GM19468 (cell line): ENCODE results near the gene HEATR5A.
"Not testable (repeated sequence)": the region's sequence is repeated elsewhere in the genome, so short reads cannot be mapped to it uniquely, and the experiment has no call there.

Experiments
- ATAC-seq: cut with Tn5 transposase; IDR thresholded peaks from one replicate; pipeline ENCODE4 v1.9.1; 2021; ENCODE audit warnings: mild to moderate bottlenecking, moderate library complexity, moderate number of reproducible peaks; ENCODE audit not compliant: unreplicated experiment; ENCODE audit errors: extremely low read depth

Gene HEATR5A

GRCh38 chr14:31292937-31293616, 127.3 kb downstream of the HEATR5A start:
- no peak for ATAC-seq

GRCh38 chr14:31291210-31291609, 129.1 kb downstream of the HEATR5A start:
- no peak for ATAC-seq

GRCh38 chr14:31287294-31287972, 132.9 kb downstream of the HEATR5A start:
- ATAC-seq: no peak

DNA sequence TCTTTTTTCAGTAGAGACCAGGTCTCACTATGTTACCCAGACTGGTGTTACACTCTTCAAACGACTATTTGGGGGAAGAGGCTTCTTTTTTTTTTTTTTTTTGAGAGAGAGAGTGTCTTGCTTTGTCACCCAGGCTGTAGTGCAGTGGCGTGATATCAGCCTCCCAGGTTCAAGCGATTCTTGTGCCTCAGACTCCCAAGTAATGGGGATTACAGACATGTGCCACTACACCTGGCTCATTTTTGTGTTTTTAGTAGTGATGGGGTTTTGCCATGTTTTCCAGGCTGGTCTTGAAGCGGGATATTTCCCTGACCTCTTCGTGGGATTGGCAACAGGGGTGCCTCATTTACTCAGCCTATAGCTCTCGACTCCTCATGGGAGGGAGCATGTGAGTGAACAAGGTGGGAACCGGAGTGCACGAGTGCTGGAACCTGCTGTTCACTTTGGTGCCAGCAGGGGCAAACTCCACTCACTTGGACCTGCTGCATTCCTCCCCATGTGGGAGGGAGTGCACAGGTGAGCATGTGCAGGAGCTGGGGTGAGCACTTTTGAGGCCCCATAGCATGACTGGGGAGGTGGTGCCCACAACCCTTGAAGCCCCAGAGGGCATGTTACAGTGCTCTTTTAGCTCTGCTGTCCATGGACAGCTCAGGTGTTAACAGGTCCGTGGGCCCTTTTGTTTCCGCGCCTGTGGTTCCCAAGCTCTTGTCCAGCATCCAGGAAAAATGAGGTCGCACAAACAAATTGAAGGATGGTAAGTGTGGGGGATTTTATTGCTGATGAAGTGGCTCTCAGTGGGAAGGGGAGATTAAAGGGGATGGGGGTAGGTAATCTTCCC, 133.7 kb downstream of the HEATR5A start:
- no peak for ATAC-seq

- no peak for ATAC-seq
Measured at GRCh38 chr14:31283578-31284252, 136.6 kb downstream of the HEATR5A start.

GRCh38 chr14:31283153-31283552, 137.2 kb downstream of the HEATR5A start:
- no peak for ATAC-seq

DNA sequence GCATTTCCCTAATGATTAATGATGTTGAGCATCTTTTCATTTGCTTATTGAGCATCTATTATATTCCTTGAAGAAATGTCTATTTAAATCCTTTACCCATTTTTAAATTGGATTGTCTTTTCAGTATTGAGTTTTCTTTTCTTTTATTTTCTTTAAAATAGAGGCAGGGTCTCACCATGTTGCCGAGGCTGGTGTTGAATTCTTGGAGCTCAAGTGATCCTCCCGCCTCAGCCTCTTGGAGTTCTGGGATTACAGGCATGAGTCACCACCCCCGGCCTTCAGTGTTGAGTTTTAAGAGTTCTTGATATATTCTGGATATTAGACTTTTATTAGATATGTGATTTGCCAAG, 139.5 kb downstream of the HEATR5A start:
- ATAC-seq: no peak

DNA sequence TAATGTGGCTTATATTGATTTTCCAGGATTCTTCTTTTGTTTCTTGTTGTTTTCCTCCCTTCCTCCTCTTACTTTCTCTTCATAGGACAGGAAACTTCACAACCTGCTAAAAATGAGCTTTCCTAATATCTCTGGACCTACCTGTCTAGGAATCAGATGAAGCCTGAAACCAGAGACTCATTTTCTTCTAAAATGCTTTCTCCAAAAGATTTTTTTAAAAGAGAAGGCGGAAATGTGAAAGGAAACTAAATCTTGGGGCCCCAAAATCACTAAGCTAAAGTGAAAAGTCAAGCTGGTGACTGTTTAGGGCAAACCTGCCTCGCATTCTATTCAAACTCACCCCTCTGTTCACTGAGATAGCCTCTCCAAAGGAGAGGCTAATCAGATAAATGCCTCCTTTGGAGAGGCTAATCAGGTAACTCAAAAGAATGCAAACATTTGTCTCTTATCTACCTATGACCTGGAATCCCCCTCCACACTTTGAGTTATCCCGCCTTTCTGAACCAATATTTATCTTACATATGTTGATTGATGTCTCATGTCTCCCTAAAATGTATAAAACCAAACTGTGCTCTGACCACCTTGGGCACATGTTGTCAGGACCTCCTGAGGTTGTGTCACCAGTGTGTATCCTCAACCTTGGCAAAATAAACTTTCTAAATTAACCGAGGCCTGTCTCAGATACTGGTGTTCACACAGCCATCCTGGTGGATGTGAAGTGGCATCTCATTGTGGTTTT, 140.0 kb downstream of the HEATR5A start:
- ATAC-seq: no peak

GRCh38 chr14:31278883-31279282, 141.5 kb downstream of the HEATR5A start:
- ATAC-seq: no peak

GRCh38 chr14:31277085-31277484, 143.3 kb downstream of the HEATR5A start:
- ATAC-seq: no peak

GRCh38 chr14:31276417-31276816, 143.9 kb downstream of the HEATR5A start:
- not testable (repeated sequence) for ATAC-seq

DNA sequence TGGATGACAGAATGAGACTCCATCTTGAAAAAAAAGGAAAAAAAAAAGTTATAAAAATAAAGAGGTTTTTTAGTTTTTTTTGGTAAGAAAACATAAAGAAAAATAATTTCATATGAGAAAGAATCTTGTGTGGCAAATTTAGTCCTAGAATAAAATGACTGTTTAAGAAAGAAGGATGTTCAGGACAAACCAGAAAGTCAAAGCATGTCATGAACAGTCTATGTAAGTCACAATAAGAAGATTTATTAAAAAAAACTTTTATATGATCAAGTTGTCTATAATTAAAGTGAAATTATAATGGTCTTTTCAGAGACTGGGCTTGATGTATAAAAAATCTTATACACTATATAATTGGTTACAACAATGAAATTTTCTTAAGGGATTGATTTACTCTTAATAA, 144.6 kb downstream of the HEATR5A start:
- ATAC-seq: no peak

GRCh38 chr14:31271648-31272047, 148.7 kb downstream of the HEATR5A start:
- ATAC-seq: no peak

DNA sequence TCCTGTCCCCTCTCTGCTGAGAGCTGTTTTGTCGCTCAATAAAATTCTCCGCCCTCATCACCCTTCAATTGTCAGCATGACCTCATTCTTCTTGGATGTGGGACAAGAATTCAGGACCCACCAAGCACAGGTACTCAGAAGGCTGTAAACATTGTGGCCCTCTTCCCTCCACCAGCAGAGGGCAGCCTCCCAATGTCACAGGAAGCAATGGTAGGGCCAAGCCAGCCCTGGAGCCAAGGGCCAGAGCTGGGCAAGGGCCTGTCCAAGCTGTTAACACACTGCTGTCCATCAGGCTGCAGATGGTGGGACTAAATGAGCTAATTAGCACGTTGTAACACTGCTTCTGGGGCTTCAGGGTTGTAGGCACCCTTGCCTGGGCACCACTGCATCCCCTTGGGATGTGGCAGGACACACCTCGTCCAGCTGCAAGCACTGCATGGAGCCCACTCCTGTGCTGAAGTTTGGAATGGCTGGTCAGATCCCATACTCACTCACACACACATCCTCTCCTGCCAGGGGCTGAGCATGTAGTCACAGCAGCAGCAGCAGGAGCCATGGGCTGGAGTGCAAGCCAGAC, 150.1 kb downstream of the HEATR5A start:
- no peak for ATAC-seq

DNA sequence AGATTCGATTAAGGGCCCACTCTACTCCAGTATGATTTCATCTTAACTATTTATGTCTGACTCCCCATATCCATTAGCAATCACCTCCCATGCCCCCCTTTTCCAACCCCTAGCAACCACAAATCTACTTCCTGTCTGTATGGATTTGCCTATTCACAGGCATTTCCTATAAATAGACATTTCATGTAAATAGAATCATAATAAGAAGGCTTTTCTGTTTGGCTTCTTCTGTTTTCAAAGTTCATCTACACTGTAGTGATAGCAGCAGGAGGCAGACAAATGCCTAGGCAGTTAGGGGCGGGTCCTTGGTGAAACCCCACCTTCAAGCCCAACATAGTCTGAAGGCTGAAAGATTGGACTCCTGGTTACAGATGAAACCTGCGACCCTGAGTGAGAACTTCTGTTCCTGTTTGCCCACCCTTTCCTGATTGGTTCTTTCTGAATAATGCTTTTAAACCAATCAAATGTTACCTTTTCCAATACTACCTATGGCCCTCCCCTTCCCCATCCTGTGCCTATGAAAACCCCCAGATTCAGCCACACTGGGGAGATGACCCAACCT, 150.6 kb downstream of the HEATR5A start:
- ATAC-seq: no peak

DNA sequence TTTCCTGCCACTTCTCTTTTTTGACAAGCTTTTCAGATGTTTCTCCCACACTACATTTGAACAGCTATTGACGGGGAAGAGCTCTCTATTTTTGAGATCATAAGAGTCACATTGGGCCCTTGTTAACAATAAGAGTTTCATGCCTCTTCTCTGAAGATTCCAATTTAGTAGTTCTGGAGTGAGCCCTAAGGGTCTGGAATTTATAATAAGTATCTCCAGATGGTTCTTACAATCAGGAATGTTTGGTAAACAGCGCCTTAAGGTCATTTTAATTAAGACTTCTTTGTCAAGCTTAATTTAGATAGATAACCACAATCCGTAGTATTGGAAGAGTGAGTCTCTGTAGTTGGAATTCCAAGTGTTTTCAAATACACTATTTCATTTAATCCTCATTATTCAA, 152.1 kb downstream of the HEATR5A start:
- no peak for ATAC-seq

DNA sequence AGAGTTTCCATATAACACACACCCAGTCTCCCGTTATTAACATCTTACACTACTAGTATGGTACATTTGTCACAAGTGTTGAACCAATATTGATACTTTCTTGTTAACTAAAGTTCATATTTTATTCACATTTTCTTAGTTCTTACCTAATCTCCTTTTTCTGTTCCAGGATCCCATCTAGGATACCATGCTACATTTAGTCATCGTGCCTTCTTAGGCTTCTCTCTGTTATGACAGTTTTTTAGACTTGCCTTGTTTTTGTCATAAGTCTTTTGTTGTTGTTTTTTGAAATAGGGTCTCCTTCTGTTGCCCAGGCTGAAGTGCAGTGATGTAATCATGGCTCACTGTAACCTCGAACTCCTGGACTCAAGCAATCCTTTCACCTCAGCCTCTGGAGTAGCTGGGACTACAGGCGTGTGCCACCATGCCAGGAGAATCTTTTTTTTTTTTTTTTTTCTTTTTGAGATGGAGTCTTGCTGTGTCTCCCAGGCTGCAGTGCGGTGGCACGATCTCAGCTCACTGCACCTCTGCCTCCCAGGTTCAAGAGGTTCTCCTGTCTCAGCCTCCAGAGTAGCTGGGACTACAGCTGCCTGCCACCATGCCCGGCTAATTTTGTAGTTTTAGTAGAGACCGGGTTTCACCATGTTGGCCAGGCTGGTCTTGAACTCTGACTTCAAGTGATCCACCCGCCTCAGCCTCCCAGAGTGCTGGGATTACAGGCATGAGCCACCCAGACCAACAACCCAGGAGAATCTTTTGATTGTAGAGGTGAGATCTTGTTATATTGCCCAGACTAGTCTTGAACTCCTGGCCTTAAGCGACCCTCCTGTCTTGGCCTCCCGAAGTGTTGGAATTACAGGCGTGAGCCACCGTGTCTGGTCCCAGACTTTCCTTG, 153.7 kb downstream of the HEATR5A start:
- ATAC-seq: no peak

- ATAC-seq: no peak
Measured at GRCh38 chr14:31265701-31266398, 154.5 kb downstream of the HEATR5A start.
